ENCODE results near the gene TXNDC2. TPM values are rescaled to one million over a fixed set of nuclear protein-coding genes. Genes with fewer than 3 reads are reported as not detected.

The TXNDC2 gene
- polyA plus RNA-seq, 1 experiment, result 0.06 TPM

GRCh38 chr18:9842448-9842847 is 43.3 kb upstream of the TXNDC2 start:
- Histone ChIP-seq H3K27ac (ENCODE audit: low read depth, low read length) (no peak overlapping the region), H3K27me3 (ENCODE audit: control insufficient read depth, insufficient read depth, low read length) (no peaks in the 10 kb centered on the region), H3K9me3 (ENCODE audit: control insufficient read depth, insufficient read depth, low read length) (no peaks in the 10 kb centered on the region), H3K4me3 (ENCODE audit: low read depth, low read length) (no peak overlapping the region)
- TF ChIP-seq CTCF (IDR thresholded peaks at IDR 0.05; ENCODE audit: low read depth, low read length), result no peak
- POLR2A ChIA-PET, result no interaction called here
- CTCF ChIA-PET, result no interaction called here
- DNase-seq (ENCODE audit: low read depth, low spot score), result no peak

GRCh38 chr18:9845256-9845655 is 40.5 kb upstream of the TXNDC2 start:
- Histone ChIP-seq H3K9me3 (ENCODE audit: control insufficient read depth, insufficient read depth, low read length) (no peaks in the 10 kb centered on the region), H3K27ac (ENCODE audit: low read depth, low read length) (no peak overlapping the region), H3K4me3 (ENCODE audit: low read depth, low read length) (no peak overlapping the region), H3K27me3 (ENCODE audit: control insufficient read depth, insufficient read depth, low read length) (no peaks in the 10 kb centered on the region)
- no peak for TF ChIP-seq CTCF (IDR thresholded peaks at IDR 0.05; ENCODE audit: low read depth, low read length)
- CTCF ChIA-PET, result interaction anchor here (0.6 to 0.9 kb wide), 2 partner anchors 10 to 79 kb away, joined by 3 to 4 read pairs; no protein-coding TSS in a partner anchor
- no peak for DNase-seq (ENCODE audit: low read depth, low spot score)
- POLR2A ChIA-PET, result no interaction called here

DNA sequence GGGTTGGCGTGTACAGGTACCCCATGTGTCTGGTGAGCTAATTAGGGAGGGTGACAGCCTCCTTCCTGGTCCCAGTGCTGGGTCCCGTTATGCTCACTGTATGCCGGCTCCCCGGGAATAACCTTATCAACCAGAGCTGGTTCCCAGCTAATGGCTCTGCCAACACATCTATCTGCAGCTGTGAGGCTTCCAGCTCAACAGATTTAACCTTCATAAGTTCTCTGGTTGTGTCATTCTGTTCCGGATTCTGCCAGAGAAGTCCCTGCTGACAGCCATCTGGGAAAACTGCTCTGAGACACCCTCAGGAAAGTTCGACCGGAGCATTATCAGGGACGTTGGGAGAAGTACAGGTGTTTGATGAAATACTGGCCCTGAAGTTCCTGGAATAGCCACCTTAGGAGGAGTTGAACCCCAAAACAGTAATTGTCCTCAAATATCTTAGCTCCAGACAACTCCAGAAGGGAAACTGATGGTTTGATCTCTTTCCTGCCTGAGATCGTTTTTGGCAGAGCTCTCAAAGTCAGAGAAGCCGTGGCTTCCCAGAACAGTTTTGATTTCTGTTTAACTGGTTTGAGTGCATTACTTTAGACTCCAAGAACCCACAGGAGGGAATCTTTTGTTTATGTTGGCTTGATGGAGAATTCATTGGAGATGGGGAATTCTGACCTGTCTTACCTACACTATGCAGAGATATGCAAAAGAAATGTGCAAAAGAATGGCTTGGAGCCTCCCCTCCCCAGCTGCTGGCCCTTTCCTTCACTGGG is 39.4 kb upstream of the TXNDC2 start:
- POLR2A ChIA-PET, result no interaction called here
- Histone ChIP-seq H3K4me3 (ENCODE audit: low read depth, low read length) (no peak overlapping the region), H3K27ac (ENCODE audit: low read depth, low read length) (no peak overlapping the region), H3K27me3 (ENCODE audit: control insufficient read depth, insufficient read depth, low read length) (no peaks in the 10 kb centered on the region), H3K9me3 (ENCODE audit: control insufficient read depth, insufficient read depth, low read length) (no peaks in the 10 kb centered on the region)
- TF ChIP-seq CTCF (IDR thresholded peaks at IDR 0.05; ENCODE audit: low read depth, low read length), result no peak
- CTCF ChIA-PET, result no interaction called here
- DNase-seq (ENCODE audit: low read depth, low spot score), result no peak

- TF ChIP-seq CTCF (IDR thresholded peaks at IDR 0.05; ENCODE audit: low read depth, low read length), result no peak
- Histone ChIP-seq H3K27me3 (ENCODE audit: control insufficient read depth, insufficient read depth, low read length) (no peaks in the 10 kb centered on the region), H3K27ac (ENCODE audit: low read depth, low read length) (no peak overlapping the region), H3K9me3 (ENCODE audit: control insufficient read depth, insufficient read depth, low read length) (no peaks in the 10 kb centered on the region), H3K4me3 (ENCODE audit: low read depth, low read length) (no peak overlapping the region)
- ChIA-PET POLR2A (interaction anchor here (0.5 kb wide), 1 partner anchor 36 kb away, joined by 7 read pairs; no protein-coding TSS in a partner anchor), CTCF (no interaction called here)
- no peak for DNase-seq (ENCODE audit: low read depth, low spot score)
Measured at GRCh38 chr18:9848170-9848879, 37.4 kb upstream of the TXNDC2 start.

All from AG04450 (cell line).